Left ventricle myocardium inferior (tissue), 1 donor: Measurements from ENCODE around the gene PBX1. TPM values are rescaled to one million over a fixed set of nuclear protein-coding genes. Genes with fewer than 3 reads are reported as not detected.

Experiments used
- DNase-seq: peaks from one replicate; pipeline ENCODE4 v3.0.0-alpha.2; 2020
- H3K27ac ChIP-seq: fragments of 200-600 bp; replicated peaks from 2 replicates; pipeline ENCODE4 v1.8.0; 2021
- H3K27me3 ChIP-seq: fragments of 200-600 bp; 2 replicates; pipeline ENCODE4 v1.8.0; 2021; ENCODE audit warnings: low read depth
- H3K36me3 ChIP-seq: fragments of 200-600 bp; 2 replicates; pipeline ENCODE4 v1.8.0; 2021
- H3K4me1 ChIP-seq: fragments of 200-600 bp; 2 replicates; pipeline ENCODE4 v1.8.0; 2021
- H3K4me3 ChIP-seq: fragments of 200-600 bp; 2 replicates; pipeline ENCODE4 v1.8.0; 2021; ENCODE audit warnings: mild to moderate bottlenecking, moderate library complexity
- H3K9me3 ChIP-seq: fragments of 200-600 bp; replicated peaks from 2 replicates; pipeline ENCODE4 v1.8.0; 2021
- CTCF ChIP-seq: fragments of 200-600 bp; IDR thresholded peaks from 2 replicates; pipeline ENCODE4 v1.8.0; 2021; ENCODE audit warnings: antibody characterized with exemption, mild to moderate bottlenecking, borderline replicate concordance
- intact Hi-C: fragments of 100-400 bp; cut with micrococcal nuclease; formaldehyde crosslinking; loops from one replicate; pipeline ENCODE4 v1.11.0; 2022
- total RNA-seq: library from RNA; stranded (reverse); fragmentation: NEBNext Ultra II Directional; extraction: Animal tissue kit (Norgen Biotek cat#: 25700); gene quantifications from one replicate; pipeline ENCODE4 v1.2.1, GENCODE V29; 2021
- donor health status: DM: no; HTN: yes; CAD: no; lungs with severe emphysema.

Gene PBX1
- total RNA-seq, 1 donor from 2014 or later, result 73.2 TPM

- Histone ChIP-seq H3K4me1 (peaks cover 63% of the 10 kb centered on the region), H3K27me3 (no peaks in the 10 kb centered on the region), H3K27ac (no peak overlapping the region), H3K36me3 (no peaks in the 10 kb centered on the region), H3K9me3 (no peaks in the 10 kb centered on the region), H3K4me3 (no peak overlapping the region)
- no peak for DNase-seq
- no peak for TF ChIP-seq CTCF
- intact Hi-C loops, result no loop called here
Measured at GRCh38 chr1:164670786-164671185, 111.8 kb downstream of the PBX1 start.

- Histone ChIP-seq H3K4me1 (peaks cover 61% of the 10 kb centered on the region), H3K27me3 (no peaks in the 10 kb centered on the region), H3K36me3 (no peaks in the 10 kb centered on the region), H3K9me3 (no peaks in the 10 kb centered on the region), H3K4me3 (no peak overlapping the region), H3K27ac (no peak overlapping the region)
- no peak for TF ChIP-seq CTCF
- DNase-seq, result no peak
- intact Hi-C loops, result no loop called here
Measured at GRCh38 chr1:164671323-164671965, 112.5 kb downstream of the PBX1 start.

GRCh38 chr1:164671966-164672571 lies 113.1 kb downstream of the PBX1 start:
- H3K9me3 ChIP-seq, result no peaks in the 10 kb centered on the region
- no peak overlapping the region for H3K4me3 ChIP-seq
- no peak overlapping the region for H3K27ac ChIP-seq
- no peaks in the 10 kb centered on the region for H3K27me3 ChIP-seq
- peaks cover 54% of the 10 kb centered on the region for H3K4me1 ChIP-seq
- no peak for TF ChIP-seq CTCF
- no peak for DNase-seq
- intact Hi-C loops, result no loop called here
- no peaks in the 10 kb centered on the region for H3K36me3 ChIP-seq

- Histone ChIP-seq H3K27me3 (no peaks in the 10 kb centered on the region), H3K36me3 (no peaks in the 10 kb centered on the region), H3K4me3 (no peak overlapping the region), H3K4me1 (peaks cover 49% of the 10 kb centered on the region), H3K27ac (no peak overlapping the region), H3K9me3 (no peaks in the 10 kb centered on the region)
- intact Hi-C loops, result no loop called here
- TF ChIP-seq CTCF, result no peak
- no peak for DNase-seq
Measured at GRCh38 chr1:164672588-164672987, 113.6 kb downstream of the PBX1 start.

GRCh38 chr1:164673584-164674214 lies 114.7 kb downstream of the PBX1 start:
- no peak for DNase-seq
- Histone ChIP-seq H3K27me3 (no peaks in the 10 kb centered on the region), H3K4me3 (no peak overlapping the region), H3K4me1 (peaks cover 40% of the 10 kb centered on the region), H3K9me3 (no peaks in the 10 kb centered on the region), H3K36me3 (no peaks in the 10 kb centered on the region), H3K27ac (no peak overlapping the region)
- intact Hi-C loops, result no loop called here
- TF ChIP-seq CTCF, result peak; percentile 44
